HCT116 (cell line): ENCODE measurements around the gene PCDHA5. TPM values are rescaled to one million over a fixed set of nuclear protein-coding genes. Genes with fewer than 3 reads are reported as not detected.
"Not testable (repeated sequence)": the region's sequence is repeated elsewhere in the genome, so short reads cannot be mapped to it uniquely, and the experiment has no call there.

Experiments
- ATAC-seq: fragments of 200-7000 bp; cut with Tn5 transposase; 2 replicates; pipeline ENCODE4 v1.9.1; 2020; ENCODE audit warnings: mild to moderate bottlenecking, moderate library complexity
- BruUV-seq: library from RNA; stranded (reverse); fragments of 400-500 nt; replicated peaks from 2 replicates; lab custom pipeline; 2021; lab: Mats Ljungman, UMichigan
- CTCF ChIA-PET: fragments of 300-600 bp; sonication (Branson Sonifier 250); formaldehyde crosslinking; loops from one replicate; lab custom pipeline; 2021; ENCODE audit warnings: antibody characterized with exemption; lab: Charles Lee
- POLR2A ChIA-PET: fragments of 300-600, 350-600 bp; sonication (Branson Sonifier 250); formaldehyde crosslinking; loops from one replicate; lab custom pipeline; 2021; ENCODE audit warnings: antibody characterized with exemption; lab: Charles Lee
- RAD21 ChIA-PET, 2 experiments: fragments of 300-600 bp; sonication (Branson Sonifier 250); formaldehyde crosslinking; loops; one replicate each; lab custom pipeline; 2023; ENCODE audit warnings: low total read pairs in 2 of 2; ENCODE audit not compliant: uncharacterized antibody in 2 of 2, unreplicated experiment in 2 of 2, low non-redundant PET in 1 of 2; lab: Charles Lee
- DNase-seq: peaks from one replicate; pipeline ENCODE4 v3.0.0-alpha.2; 2010; ENCODE audit warnings: low read depth, low spot score
- H2AFZ ChIP-seq: fragments of 200-600 bp; shearing (Covaris generic), sonication (generic); 2 replicates; pipeline ENCODE4 v1.6.1; 2017; ENCODE audit warnings: low read depth, mixed run types, mixed read lengths, antibody characterized with exemption, low read length; ENCODE audit not compliant: poor library complexity, severe bottlenecking
- H3K27ac ChIP-seq: 2 replicates; pipeline ENCODE4 v1.5.1; 2012; ENCODE audit warnings: low read depth, low read length
- H3K27me3 ChIP-seq: fragments of 200-600 bp; sonication (generic); 2 replicates; pipeline ENCODE4 v1.6.1; 2016; ENCODE audit warnings: mixed run types, low read length, mixed read lengths; ENCODE audit not compliant: insufficient read depth
- H3K36me3 ChIP-seq, 2 experiments: fragments of 200-500 bp in 1 of 2; fragments of 200-600 bp in 1 of 2; sonication (Bioruptor generic) in 1 of 2; sonication (generic) in 1 of 2; 2 replicates each; pipeline versions ENCODE4 v1.5.1 to v1.6.1; 2014 to 2016; ENCODE audit warnings: low read length in 2 of 2, inconsistent platforms in 1 of 2, mixed read lengths in 1 of 2, mixed run types in 1 of 2; ENCODE audit not compliant: insufficient read depth in 2 of 2, control insufficient read depth in 1 of 2
- H3K4me1 ChIP-seq, 2 experiments: fragments of 200-600 bp in 1 of 2; sonication (generic) in 1 of 2; 2 replicates each; pipeline versions ENCODE4 v1.5.1 to v1.6.1; 2012 to 2017; ENCODE audit warnings: low read length in 2 of 2, inconsistent platforms in 1 of 2, mild to moderate bottlenecking in 1 of 2, mixed read lengths in 1 of 2, mixed run types in 1 of 2, moderate library complexity in 1 of 2; ENCODE audit not compliant: insufficient read depth in 2 of 2, control insufficient read depth in 1 of 2
- H3K4me2 ChIP-seq: fragments of 200-600 bp; sonication (generic); 2 replicates; pipeline ENCODE4 v1.6.1; 2017; ENCODE audit warnings: mixed run types, low read length, mixed read lengths
- H3K4me3 ChIP-seq, 2 experiments: fragments of 200-600 bp in 1 of 2; sonication (generic) in 1 of 2; replicated peaks in 1 of 2; 2 replicates each; pipeline ENCODE4 v1.5.1; 2011 to 2016; ENCODE audit warnings: low read length in 2 of 2, control low read depth in 1 of 2, low read depth in 1 of 2, mild to moderate bottlenecking in 1 of 2, mixed read lengths in 1 of 2, mixed run types in 1 of 2
- H3K79me2 ChIP-seq: fragments of 200-600 bp; sonication (generic); 2 replicates; pipeline ENCODE4 v1.6.1; 2017; ENCODE audit warnings: mild to moderate bottlenecking, mixed run types, low read length, moderate library complexity, mixed read lengths; ENCODE audit not compliant: insufficient read depth
- H3K9ac ChIP-seq: fragments of 200-600 bp; sonication (generic); 2 replicates; pipeline ENCODE4 v1.6.1; 2016; ENCODE audit warnings: low read length, mixed read lengths
- H3K9me2 ChIP-seq: fragments of 200-600 bp; sonication (generic), shearing (Covaris generic); 2 replicates; pipeline ENCODE4 v1.6.1; 2017; ENCODE audit warnings: mixed run types, mild to moderate bottlenecking, moderate library complexity; ENCODE audit not compliant: insufficient read depth
- H3K9me3 ChIP-seq, 2 experiments: fragments of 200-500 bp in 1 of 2; fragments of 200-600 bp in 1 of 2; sonication (Bioruptor generic) in 1 of 2; sonication (generic) in 1 of 2; 2 replicates each; pipeline ENCODE4 v1.6.1; 2014 to 2017; ENCODE audit warnings: low read length in 2 of 2, mixed read lengths in 2 of 2, inconsistent platforms in 1 of 2, low read depth in 1 of 2, mild to moderate bottlenecking in 1 of 2, mixed run types in 1 of 2, moderate library complexity in 1 of 2; ENCODE audit not compliant: control insufficient read depth in 1 of 2, insufficient read depth in 1 of 2
- H4K20me1 ChIP-seq: fragments of 200-600 bp; sonication (generic), shearing (Covaris generic); 2 replicates; pipeline ENCODE4 v1.6.1; 2017; ENCODE audit warnings: mixed run types, mild to moderate bottlenecking, moderate library complexity; ENCODE audit not compliant: insufficient read depth
- CEBPB ChIP-seq: IDR thresholded peaks from 2 replicates; pipeline ENCODE4 v1.6.1; 2012; ENCODE audit warnings: low read depth
- ELF1 ChIP-seq: IDR thresholded peaks from 2 replicates; pipeline ENCODE4 v1.6.1; 2012; ENCODE audit warnings: low read depth, borderline replicate concordance
- EZH2phosphoT487 ChIP-seq: fragments of 200-600 bp; IDR thresholded peaks from 2 replicates; pipeline ENCODE4 v1.6.1; 2018; ENCODE audit warnings: antibody characterized with exemption, borderline replicate concordance
- FOSL1 ChIP-seq: IDR thresholded peaks from 2 replicates; pipeline ENCODE4 v1.6.1; 2012; ENCODE audit warnings: low read depth
- RAD21 ChIP-seq: IDR thresholded peaks from 2 replicates; pipeline ENCODE4 v1.6.1; 2012; ENCODE audit warnings: low read depth, mild to moderate bottlenecking
- SIN3A ChIP-seq: IDR thresholded peaks from 2 replicates; pipeline ENCODE4 v1.6.1; 2012; ENCODE audit warnings: low read depth
- SP1 ChIP-seq: IDR thresholded peaks from 2 replicates; pipeline ENCODE4 v1.6.1; 2012; ENCODE audit warnings: low read depth
- TCF7L2 ChIP-seq: IDR thresholded peaks from 2 replicates; pipeline ENCODE4 v1.7.0; 2011; ENCODE audit warnings: borderline replicate concordance, inconsistent platforms; ENCODE audit not compliant: insufficient read depth, insufficient read length; ENCODE audit errors: extremely low read depth
- YY1 ChIP-seq: IDR thresholded peaks from 2 replicates; pipeline ENCODE4 v1.6.1; 2011; ENCODE audit warnings: low read length, low read depth, moderate library complexity, mild to moderate bottlenecking; ENCODE audit not compliant: insufficient replicate concordance; ENCODE audit errors: extremely low read depth
- intact Hi-C: fragments of 100-400 bp; cut with micrococcal nuclease; formaldehyde crosslinking; loops from 2 replicates; pipeline ENCODE4 v1.10.0; 2022
- total RNA-seq: library from RNA; stranded (reverse); gene quantifications from one replicate; pipeline ENCODE4 v1.2.1, GENCODE V29; 2021; ENCODE audit not compliant: unreplicated experiment
- TF ChIP-seq, protein P1 (sequence below): IDR thresholded peaks from 2 replicates; pipeline ENCODE4 v1.6.1; 2012
- TF ChIP-seq, protein P2 (sequence below): IDR thresholded peaks from 2 replicates; pipeline ENCODE4 v1.6.1; 2012; ENCODE audit warnings: low read depth
- TF ChIP-seq, protein P3 (sequence below), 3 experiments: fragments of 200-600 bp in 1 of 3; sonication (generic) in 1 of 3; IDR thresholded peaks in 2 of 3; conservative IDR thresholded peaks in 1 of 3; 2 replicates each; pipeline ENCODE4 v1.5.1; 2012 to 2017; ENCODE audit warnings: low read depth in 2 of 3, low read length in 2 of 3, antibody characterized with exemption in 1 of 3, borderline replicate concordance in 1 of 3, control low read depth in 1 of 3, mild to moderate bottlenecking in 1 of 3, mixed read lengths in 1 of 3, mixed run types in 1 of 3, moderate library complexity in 1 of 3; ENCODE audit not compliant: insufficient read depth in 1 of 3

The PCDHA5 gene
- total RNA-seq, 1 experiment from 2014 or later: not detected

- Histone ChIP-seq H3K79me2 (no peaks in the 10 kb centered on the region), H3K27me3 (no peaks in the 10 kb centered on the region), H3K4me3 (no peak overlapping the region), H3K4me2 (no peak overlapping the region), H2AFZ (no peak overlapping the region), H3K9ac (no peak overlapping the region), H3K9me2 (no peaks in the 10 kb centered on the region; the same call in 1 of the 2 replicates), H4K20me1 (no peaks in the 10 kb centered on the region), H3K9me3 (no peaks in the 10 kb centered on the region), H3K4me1 (no peaks in the 10 kb centered on the region), H3K27ac (no peak overlapping the region), H3K36me3 (no peaks in the 10 kb centered on the region)
- DNase-seq (no peak), ATAC-seq (no peak)
- TF ChIP-seq TCF7L2 (no peak), EZH2phosphoT487 (no peak), ELF1 (no peak), RAD21 (no peak), SP1 (no peak), FOSL1 (no peak), YY1 (no peak), CEBPB (no peak), SIN3A (no peak)
- TF ChIP-seq, protein P1, sequence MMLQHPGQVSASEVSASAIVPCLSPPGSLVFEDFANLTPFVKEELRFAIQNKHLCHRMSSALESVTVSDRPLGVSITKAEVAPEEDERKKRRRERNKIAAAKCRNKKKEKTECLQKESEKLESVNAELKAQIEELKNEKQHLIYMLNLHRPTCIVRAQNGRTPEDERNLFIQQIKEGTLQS: no peak
- TF ChIP-seq, protein P2, sequence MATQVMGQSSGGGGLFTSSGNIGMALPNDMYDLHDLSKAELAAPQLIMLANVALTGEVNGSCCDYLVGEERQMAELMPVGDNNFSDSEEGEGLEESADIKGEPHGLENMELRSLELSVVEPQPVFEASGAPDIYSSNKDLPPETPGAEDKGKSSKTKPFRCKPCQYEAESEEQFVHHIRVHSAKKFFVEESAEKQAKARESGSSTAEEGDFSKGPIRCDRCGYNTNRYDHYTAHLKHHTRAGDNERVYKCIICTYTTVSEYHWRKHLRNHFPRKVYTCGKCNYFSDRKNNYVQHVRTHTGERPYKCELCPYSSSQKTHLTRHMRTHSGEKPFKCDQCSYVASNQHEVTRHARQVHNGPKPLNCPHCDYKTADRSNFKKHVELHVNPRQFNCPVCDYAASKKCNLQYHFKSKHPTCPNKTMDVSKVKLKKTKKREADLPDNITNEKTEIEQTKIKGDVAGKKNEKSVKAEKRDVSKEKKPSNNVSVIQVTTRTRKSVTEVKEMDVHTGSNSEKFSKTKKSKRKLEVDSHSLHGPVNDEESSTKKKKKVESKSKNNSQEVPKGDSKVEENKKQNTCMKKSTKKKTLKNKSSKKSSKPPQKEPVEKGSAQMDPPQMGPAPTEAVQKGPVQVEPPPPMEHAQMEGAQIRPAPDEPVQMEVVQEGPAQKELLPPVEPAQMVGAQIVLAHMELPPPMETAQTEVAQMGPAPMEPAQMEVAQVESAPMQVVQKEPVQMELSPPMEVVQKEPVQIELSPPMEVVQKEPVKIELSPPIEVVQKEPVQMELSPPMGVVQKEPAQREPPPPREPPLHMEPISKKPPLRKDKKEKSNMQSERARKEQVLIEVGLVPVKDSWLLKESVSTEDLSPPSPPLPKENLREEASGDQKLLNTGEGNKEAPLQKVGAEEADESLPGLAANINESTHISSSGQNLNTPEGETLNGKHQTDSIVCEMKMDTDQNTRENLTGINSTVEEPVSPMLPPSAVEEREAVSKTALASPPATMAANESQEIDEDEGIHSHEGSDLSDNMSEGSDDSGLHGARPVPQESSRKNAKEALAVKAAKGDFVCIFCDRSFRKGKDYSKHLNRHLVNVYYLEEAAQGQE: no peak
- TF ChIP-seq, protein P3, sequence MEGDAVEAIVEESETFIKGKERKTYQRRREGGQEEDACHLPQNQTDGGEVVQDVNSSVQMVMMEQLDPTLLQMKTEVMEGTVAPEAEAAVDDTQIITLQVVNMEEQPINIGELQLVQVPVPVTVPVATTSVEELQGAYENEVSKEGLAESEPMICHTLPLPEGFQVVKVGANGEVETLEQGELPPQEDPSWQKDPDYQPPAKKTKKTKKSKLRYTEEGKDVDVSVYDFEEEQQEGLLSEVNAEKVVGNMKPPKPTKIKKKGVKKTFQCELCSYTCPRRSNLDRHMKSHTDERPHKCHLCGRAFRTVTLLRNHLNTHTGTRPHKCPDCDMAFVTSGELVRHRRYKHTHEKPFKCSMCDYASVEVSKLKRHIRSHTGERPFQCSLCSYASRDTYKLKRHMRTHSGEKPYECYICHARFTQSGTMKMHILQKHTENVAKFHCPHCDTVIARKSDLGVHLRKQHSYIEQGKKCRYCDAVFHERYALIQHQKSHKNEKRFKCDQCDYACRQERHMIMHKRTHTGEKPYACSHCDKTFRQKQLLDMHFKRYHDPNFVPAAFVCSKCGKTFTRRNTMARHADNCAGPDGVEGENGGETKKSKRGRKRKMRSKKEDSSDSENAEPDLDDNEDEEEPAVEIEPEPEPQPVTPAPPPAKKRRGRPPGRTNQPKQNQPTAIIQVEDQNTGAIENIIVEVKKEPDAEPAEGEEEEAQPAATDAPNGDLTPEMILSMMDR (IDR thresholded peaks at IDR 0.05 in 2 of 3, conservative IDR thresholded peaks at IDR 0.05 in 1 of 3; ENCODE audit: borderline replicate concordance in 1 of 3, insufficient read depth in 1 of 3, low read depth in 2 of 3, low read length in 2 of 3): no peak
- ChIA-PET RAD21 (no interaction called here), CTCF (no interaction called here), POLR2A (no interaction called here)
- no TSS peak for BruUV-seq
- intact Hi-C loops: no loop called here
Measured at GRCh38 chr5:140828362-140828737, 6.9 kb downstream of the PCDHA5 start.

GRCh38 chr5:140829511-140830501 is 8.4 kb downstream of the PCDHA5 start:
- BruUV-seq, H3K27ac ChIP-seq, POLR2A ChIA-PET, ATAC-seq, CTCF ChIA-PET, intact Hi-C loops, H3K9me2 ChIP-seq, H3K36me3 ChIP-seq, RAD21 ChIA-PET, H3K79me2 ChIP-seq, H3K9me3 ChIP-seq, H3K4me3 ChIP-seq, H2AFZ ChIP-seq, H3K27me3 ChIP-seq, H4K20me1 ChIP-seq, H3K9ac ChIP-seq, H3K4me2 ChIP-seq, H3K4me1 ChIP-seq, DNase-seq: not testable (repeated sequence)
